KMS-11 (cell line): ENCODE data around the gene ASIC4.

Experiments used
- H2AFZ ChIP-seq: fragments of 200-600 bp; sonication (generic); 2 replicates; pipeline ENCODE4 v1.6.1; 2016; ENCODE audit warnings: antibody characterized with exemption, mixed run types, low read depth
- H3K27ac ChIP-seq: fragments of 200-600 bp; sonication (generic); 2 replicates; pipeline ENCODE4 v1.6.1; 2016; ENCODE audit warnings: mild to moderate bottlenecking, mixed run types
- H3K27me3 ChIP-seq: fragments of 200-600 bp; sonication (generic); 2 replicates; pipeline ENCODE4 v1.6.1; 2017; ENCODE audit warnings: mild to moderate bottlenecking, low read depth, mixed run types, moderate library complexity; ENCODE audit not compliant: insufficient read depth
- H3K36me3 ChIP-seq: fragments of 200-600 bp; sonication (generic); 2 replicates; pipeline ENCODE4 v1.6.1; 2017; ENCODE audit warnings: mild to moderate bottlenecking, mixed run types; ENCODE audit not compliant: insufficient read depth
- H3K4me1 ChIP-seq: fragments of 200-600 bp; sonication (generic); 2 replicates; pipeline ENCODE4 v1.6.1; 2016; ENCODE audit warnings: mild to moderate bottlenecking, low read depth, mixed run types; ENCODE audit not compliant: poor library complexity, severe bottlenecking
- H3K4me2 ChIP-seq: fragments of 200-600 bp; sonication (generic); 2 replicates; pipeline ENCODE4 v1.7.0; 2016; ENCODE audit warnings: mild to moderate bottlenecking, mixed run types
- H3K4me3 ChIP-seq: fragments of 200-600 bp; sonication (generic); IDR thresholded peaks from 2 replicates; pipeline ENCODE4 v1.6.1; 2017; ENCODE audit warnings: low read depth, low read length, mixed read lengths; ENCODE audit not compliant: insufficient read depth
- H3K79me2 ChIP-seq: fragments of 200-600 bp; sonication (generic); 2 replicates; pipeline ENCODE4 v1.6.1; 2016; ENCODE audit warnings: low read depth, mixed run types; ENCODE audit not compliant: insufficient read depth
- H3K9ac ChIP-seq: fragments of 200-600 bp; sonication (generic); 2 replicates; pipeline ENCODE4 v1.6.1; 2016; ENCODE audit warnings: mild to moderate bottlenecking, mixed run types
- H4K20me1 ChIP-seq: fragments of 200-600 bp; sonication (generic); 2 replicates; pipeline ENCODE4 v1.6.1; 2016; ENCODE audit warnings: mild to moderate bottlenecking, mixed run types; ENCODE audit not compliant: insufficient read depth
- TF ChIP-seq, protein P1 (sequence below): fragments of 200-600 bp; sonication (generic); conservative IDR thresholded peaks from 2 replicates; pipeline ENCODE4 v1.6.1; 2017; ENCODE audit warnings: low read depth, mild to moderate bottlenecking, antibody characterized with exemption, low read length, moderate library complexity, mixed read lengths

ASIC4 gene

GRCh38 chr2:219566640-219567039 lies 52.4 kb downstream of the ASIC4 start:
- Histone ChIP-seq H3K36me3 (no peaks in the 10 kb centered on the region), H3K79me2 (no peaks in the 10 kb centered on the region), H3K4me1 (no peaks in the 10 kb centered on the region), H3K27me3 (peaks cover 80% of the 10 kb centered on the region), H3K4me2 (no peak overlapping the region), H3K4me3 (no peak overlapping the region), H3K27ac (no peak overlapping the region), H3K9ac (no peak overlapping the region), H2AFZ (no peak overlapping the region), H4K20me1 (no peaks in the 10 kb centered on the region)
- TF ChIP-seq, protein P1, sequence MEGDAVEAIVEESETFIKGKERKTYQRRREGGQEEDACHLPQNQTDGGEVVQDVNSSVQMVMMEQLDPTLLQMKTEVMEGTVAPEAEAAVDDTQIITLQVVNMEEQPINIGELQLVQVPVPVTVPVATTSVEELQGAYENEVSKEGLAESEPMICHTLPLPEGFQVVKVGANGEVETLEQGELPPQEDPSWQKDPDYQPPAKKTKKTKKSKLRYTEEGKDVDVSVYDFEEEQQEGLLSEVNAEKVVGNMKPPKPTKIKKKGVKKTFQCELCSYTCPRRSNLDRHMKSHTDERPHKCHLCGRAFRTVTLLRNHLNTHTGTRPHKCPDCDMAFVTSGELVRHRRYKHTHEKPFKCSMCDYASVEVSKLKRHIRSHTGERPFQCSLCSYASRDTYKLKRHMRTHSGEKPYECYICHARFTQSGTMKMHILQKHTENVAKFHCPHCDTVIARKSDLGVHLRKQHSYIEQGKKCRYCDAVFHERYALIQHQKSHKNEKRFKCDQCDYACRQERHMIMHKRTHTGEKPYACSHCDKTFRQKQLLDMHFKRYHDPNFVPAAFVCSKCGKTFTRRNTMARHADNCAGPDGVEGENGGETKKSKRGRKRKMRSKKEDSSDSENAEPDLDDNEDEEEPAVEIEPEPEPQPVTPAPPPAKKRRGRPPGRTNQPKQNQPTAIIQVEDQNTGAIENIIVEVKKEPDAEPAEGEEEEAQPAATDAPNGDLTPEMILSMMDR, result no peak

- Histone ChIP-seq H2AFZ (no peak overlapping the region), H3K27ac (no peak overlapping the region), H3K27me3 (peaks cover 78% of the 10 kb centered on the region), H3K4me2 (no peak overlapping the region), H3K4me3 (no peak overlapping the region), H3K9ac (no peak overlapping the region), H3K36me3 (no peaks in the 10 kb centered on the region), H4K20me1 (no peaks in the 10 kb centered on the region), H3K4me1 (no peaks in the 10 kb centered on the region), H3K79me2 (no peaks in the 10 kb centered on the region)
- TF ChIP-seq, protein P1, result no peak
These were observed 52.8 kb downstream of the ASIC4 start for GRCh38 chr2:219567131-219567530.

- Histone ChIP-seq H3K9ac (no peak overlapping the region), H3K27me3 (peaks cover 74% of the 10 kb centered on the region), H3K4me1 (no peaks in the 10 kb centered on the region), H3K79me2 (no peaks in the 10 kb centered on the region), H2AFZ (no peak overlapping the region), H4K20me1 (no peaks in the 10 kb centered on the region), H3K36me3 (no peaks in the 10 kb centered on the region), H3K4me2 (no peak overlapping the region), H3K4me3 (no peak overlapping the region), H3K27ac (no peak overlapping the region)
- TF ChIP-seq, protein P1, result no peak
These were observed 53.6 kb downstream of the ASIC4 start for GRCh38 chr2:219567791-219568361.

DNA sequence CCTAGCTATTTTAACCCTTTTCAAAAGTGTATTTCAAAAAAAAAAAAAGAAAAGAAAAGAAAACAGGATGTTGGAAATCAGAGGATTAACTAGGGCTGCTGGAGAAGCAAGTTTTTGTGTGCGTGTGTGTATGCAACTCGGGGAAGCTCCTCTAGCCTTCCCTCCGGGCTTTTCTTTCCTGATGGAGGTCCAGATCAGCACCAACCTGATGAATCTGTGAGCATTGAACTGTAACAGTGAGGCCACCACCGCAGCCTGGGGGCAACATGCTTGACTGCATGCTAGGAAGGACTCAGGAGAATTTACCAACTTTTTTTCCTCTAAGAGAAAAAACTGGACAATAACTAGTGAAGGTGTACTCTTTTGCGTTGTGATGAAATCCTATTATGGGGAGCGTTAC lies 54.8 kb downstream of the ASIC4 start:
- H3K36me3 ChIP-seq, result no peaks in the 10 kb centered on the region
- H3K79me2 ChIP-seq, result no peaks in the 10 kb centered on the region
- H2AFZ ChIP-seq, result no peak overlapping the region
- TF ChIP-seq, protein P1, result no peak
- no peak overlapping the region for H3K27ac ChIP-seq
- no peak overlapping the region for H3K4me2 ChIP-seq
- H3K9ac ChIP-seq, result no peak overlapping the region
- H3K27me3 ChIP-seq, result peaks cover 71% of the 10 kb centered on the region
- H3K4me1 ChIP-seq, result no peaks in the 10 kb centered on the region
- no peak overlapping the region for H3K4me3 ChIP-seq
- no peaks in the 10 kb centered on the region for H4K20me1 ChIP-seq
